OCI-LY3 (cell line): ENCODE data around the gene HPS3.

Experiments
- EZH2phosphoT487 ChIP-seq: fragments of 200-600 bp; shearing (Covaris generic); IDR thresholded peaks from 2 replicates; pipeline ENCODE4 v1.6.1; 2018; ENCODE audit warnings: antibody characterized with exemption, mixed run types, low read depth
- TF ChIP-seq, protein P1 (sequence below): fragments of 200-600, 300-600 bp; sonication (generic); IDR thresholded peaks from 2 replicates; pipeline ENCODE4 v1.5.1; 2014; ENCODE audit warnings: antibody characterized with exemption, low read length, low read depth

DNA sequence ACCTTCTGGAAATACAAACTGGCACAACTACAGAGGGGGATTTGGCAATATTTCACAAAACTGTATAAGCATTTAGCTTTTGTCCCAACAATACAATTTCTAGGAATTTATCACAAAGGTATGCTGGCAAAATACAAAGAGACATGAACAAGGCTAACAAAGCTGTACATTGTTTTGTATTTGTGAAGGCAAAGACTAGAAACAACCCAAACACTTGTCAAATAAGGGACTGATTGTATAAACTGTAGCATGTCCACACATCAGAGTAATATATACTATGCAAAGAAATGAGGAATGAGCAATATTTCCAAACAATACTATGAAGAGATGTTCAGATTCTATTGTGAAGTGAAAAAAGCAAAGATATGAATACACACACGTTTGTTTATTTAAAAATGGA is 65.8 kb downstream of the HPS3 start:
- TF ChIP-seq EZH2phosphoT487: no peak
- TF ChIP-seq, protein P1, sequence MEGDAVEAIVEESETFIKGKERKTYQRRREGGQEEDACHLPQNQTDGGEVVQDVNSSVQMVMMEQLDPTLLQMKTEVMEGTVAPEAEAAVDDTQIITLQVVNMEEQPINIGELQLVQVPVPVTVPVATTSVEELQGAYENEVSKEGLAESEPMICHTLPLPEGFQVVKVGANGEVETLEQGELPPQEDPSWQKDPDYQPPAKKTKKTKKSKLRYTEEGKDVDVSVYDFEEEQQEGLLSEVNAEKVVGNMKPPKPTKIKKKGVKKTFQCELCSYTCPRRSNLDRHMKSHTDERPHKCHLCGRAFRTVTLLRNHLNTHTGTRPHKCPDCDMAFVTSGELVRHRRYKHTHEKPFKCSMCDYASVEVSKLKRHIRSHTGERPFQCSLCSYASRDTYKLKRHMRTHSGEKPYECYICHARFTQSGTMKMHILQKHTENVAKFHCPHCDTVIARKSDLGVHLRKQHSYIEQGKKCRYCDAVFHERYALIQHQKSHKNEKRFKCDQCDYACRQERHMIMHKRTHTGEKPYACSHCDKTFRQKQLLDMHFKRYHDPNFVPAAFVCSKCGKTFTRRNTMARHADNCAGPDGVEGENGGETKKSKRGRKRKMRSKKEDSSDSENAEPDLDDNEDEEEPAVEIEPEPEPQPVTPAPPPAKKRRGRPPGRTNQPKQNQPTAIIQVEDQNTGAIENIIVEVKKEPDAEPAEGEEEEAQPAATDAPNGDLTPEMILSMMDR: no peak
